GM19025 (cell line): ENCODE results near the gene PHYHD1.
A peak's percentile ranks its signal among the peaks of the same experiment; 100 is the strongest.
"Not testable (repeated sequence)": the region's sequence is repeated elsewhere in the genome, so short reads cannot be mapped to it uniquely, and the experiment has no call there.

Experiments
- ATAC-seq: cut with Tn5 transposase; IDR thresholded peaks from one replicate; pipeline ENCODE4 v1.9.1; 2021; ENCODE audit warnings: mild to moderate bottlenecking, low read depth, moderate library complexity; ENCODE audit not compliant: unreplicated experiment

Gene PHYHD1

DNA sequence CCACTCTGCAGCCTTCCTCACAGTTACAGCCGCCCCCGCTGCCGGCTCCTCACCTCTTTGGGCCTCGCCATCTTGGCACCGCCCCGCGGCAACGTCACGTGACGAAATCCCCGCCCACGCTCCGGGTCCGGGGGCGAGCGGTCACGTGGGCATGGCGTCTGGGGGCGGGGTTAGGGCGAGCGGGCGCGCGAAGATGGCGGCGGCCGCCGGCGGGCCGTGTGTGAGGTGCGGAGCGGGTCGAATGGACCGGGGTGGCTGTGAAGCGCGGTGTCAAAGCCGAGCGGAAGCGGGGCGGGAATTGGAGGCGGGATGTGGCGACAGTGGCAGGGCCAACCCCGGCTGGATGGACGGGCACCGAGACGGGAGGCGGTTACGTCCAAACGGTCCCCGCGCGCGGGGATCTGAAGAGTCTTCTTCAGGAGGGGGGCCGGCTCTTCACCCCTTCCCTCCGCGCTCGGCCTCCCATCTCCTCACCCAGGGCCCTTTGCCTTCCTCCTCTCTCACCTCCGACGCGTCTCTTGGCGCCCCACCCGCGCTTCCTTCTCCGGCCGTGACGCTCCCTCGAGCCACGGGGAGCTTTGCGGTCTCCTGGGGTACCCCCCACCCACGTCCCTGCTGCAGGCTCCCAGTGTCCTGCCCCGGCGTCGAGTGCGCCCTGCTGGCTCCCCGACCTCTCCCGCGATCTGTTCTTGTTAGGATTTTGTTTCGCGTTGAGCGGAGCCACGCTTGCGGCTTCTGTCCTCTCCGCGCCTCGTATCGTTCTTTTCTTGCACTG lies 26.9 kb downstream of the PHYHD1 start, which contains the start of the genes DOLK and NUP188:
Gene DOLK, minus strand, starts transcription at position 77 of the 775 bp plus-strand sequence. CDS start 300 bp downstream, outside the sequence.
Gene NUP188, plus strand, starts transcription at position 173 of the 775 bp plus-strand sequence. Its CDS starts 21 bp downstream, at position 194.
- ATAC-seq = peak; percentile 68

GRCh38 chr9:128961403-128961802 lies 40.6 kb downstream of the PHYHD1 start:
- ATAC-seq = not testable (repeated sequence)

GRCh38 chr9:128969491-128969890 lies 48.7 kb downstream of the PHYHD1 start:
- no peak for ATAC-seq

- no peak for ATAC-seq
Observed at GRCh38 chr9:128972956-128973355, 52.2 kb downstream of the PHYHD1 start.

GRCh38 chr9:128979111-128979510 lies 58.3 kb downstream of the PHYHD1 start:
- no peak for ATAC-seq

DNA sequence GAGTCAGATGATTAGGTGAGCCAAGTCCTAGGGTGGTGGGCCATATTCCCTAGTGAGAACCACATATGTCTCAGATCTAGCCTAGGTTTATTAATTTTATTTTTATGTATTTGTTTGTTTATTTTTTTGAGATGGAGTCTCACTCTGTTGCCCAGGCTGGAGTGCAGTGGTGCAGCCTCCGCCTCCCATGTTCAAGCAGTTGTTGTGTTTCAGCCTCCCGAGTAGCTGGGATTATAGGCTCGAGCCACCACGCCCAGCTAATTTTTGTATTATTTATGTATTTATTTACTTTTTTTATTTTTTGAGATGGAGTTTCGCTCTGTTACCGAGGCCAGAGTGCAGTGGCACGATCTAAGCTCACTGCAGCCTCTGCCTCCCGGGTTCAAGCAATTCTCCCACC lies 62.8 kb downstream of the PHYHD1 start:
- ATAC-seq = no peak

DNA sequence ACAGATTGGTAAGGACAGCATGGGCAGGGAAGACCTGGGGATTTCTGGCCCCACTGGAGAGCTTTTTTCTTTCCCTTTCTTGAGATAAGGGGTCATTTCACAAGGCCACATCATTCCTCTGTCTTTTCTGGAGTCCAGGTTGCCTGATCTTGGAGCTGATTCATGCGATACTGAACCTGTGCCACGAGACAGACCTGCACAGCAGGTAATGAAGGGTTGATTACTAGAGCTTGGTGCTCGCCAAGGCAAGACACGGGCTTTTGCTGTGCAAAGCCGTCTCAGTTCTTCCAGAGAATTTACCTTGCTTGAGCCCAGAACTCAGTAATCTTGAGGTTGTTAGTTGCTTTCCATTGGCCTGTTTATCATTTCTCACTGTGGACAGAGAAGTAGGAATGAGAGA lies 65.9 kb downstream of the PHYHD1 start:
- ATAC-seq = no peak

- no peak for ATAC-seq
Observed at GRCh38 chr9:128987805-128988204, 67.0 kb downstream of the PHYHD1 start.
